ENCODE results near the gene LOC128125822.

The LOC128125822 gene

DNA sequence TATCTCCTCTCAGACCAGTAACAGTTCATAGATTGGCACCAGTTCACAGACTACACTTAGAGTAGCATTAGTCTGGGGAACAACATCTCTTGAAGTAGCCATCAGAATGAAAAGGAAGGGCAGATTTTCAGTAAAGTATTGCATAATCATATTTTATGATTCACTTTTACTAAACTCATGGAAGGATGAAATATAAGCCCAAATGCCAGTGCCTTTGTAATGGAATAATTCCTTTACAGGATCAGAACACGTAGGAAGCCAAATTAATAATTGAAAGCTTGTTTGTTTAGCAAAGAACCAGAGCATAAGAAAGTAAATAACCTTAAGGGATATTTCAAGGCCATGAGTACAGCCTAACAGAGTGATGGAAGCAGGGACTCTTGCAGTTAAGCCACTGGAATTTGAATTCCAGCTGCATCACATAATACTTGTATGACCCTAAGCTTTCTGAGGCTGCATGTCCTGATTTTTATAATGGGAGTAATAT lies 11.4 kb upstream of the LOC128125822 start:
- TF ChIP-seq, protein P1, sequence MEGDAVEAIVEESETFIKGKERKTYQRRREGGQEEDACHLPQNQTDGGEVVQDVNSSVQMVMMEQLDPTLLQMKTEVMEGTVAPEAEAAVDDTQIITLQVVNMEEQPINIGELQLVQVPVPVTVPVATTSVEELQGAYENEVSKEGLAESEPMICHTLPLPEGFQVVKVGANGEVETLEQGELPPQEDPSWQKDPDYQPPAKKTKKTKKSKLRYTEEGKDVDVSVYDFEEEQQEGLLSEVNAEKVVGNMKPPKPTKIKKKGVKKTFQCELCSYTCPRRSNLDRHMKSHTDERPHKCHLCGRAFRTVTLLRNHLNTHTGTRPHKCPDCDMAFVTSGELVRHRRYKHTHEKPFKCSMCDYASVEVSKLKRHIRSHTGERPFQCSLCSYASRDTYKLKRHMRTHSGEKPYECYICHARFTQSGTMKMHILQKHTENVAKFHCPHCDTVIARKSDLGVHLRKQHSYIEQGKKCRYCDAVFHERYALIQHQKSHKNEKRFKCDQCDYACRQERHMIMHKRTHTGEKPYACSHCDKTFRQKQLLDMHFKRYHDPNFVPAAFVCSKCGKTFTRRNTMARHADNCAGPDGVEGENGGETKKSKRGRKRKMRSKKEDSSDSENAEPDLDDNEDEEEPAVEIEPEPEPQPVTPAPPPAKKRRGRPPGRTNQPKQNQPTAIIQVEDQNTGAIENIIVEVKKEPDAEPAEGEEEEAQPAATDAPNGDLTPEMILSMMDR (IDR thresholded peaks at IDR 0.05 in 8 of 11, conservative IDR thresholded peaks at IDR 0.05 in 3 of 11): no peak
- no peak for TF ChIP-seq POLR2A (IDR thresholded peaks at IDR 0.05)
- no peak for TF ChIP-seq POLR2AphosphoS5 (IDR thresholded peaks at IDR 0.05)
- 60 to 79% (median 71%) methylated on average over 1 of the region's 1 CpG for WGBS, 5 donors
- no peaks in the 10 kb centered on the region for H3K36me3 ChIP-seq

DNA sequence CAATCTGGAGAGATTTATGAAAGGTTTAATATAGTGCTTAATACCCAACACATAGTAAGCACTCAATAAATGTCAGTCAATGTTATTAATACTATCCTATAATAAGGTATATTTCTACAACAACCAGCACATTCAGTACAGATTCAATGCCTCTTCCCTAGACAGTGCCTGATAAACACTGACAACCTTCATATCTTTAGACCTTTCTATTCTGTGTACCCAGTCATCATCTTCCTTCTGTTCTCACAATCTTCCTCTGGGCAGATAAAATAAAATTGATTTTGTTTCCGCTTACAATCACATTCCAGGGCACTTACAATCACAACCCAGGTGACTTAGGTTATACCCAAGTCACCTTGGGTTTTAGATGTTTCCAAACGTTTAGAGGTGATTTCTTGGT lies 11.0 kb upstream of the LOC128125822 start:
- H3K27me3 ChIP-seq (replicated peaks in 1 of 7): peaks cover 0 to under 1% (median 0%) of the 10 kb centered on the region in 7 donors
- no peaks in the 10 kb centered on the region for H3K4me1 ChIP-seq
- H3K9me3 ChIP-seq: no peaks in the 10 kb centered on the region
- H3K27ac ChIP-seq: peak overlapping the region in 1 of 8 donors; percentile 4
- DNase-seq: no peak
- WGBS, 5 donors: 61 to 83% (median 81%) methylated on average over 2 of the region's 2 CpGs
- intact Hi-C loops (cut with DNase I; ENCODE audit: low total_unique reads): no loop called here
- no peaks in the 10 kb centered on the region for H3K36me3 ChIP-seq
- H3K4me3 ChIP-seq: no peak overlapping the region
- TF ChIP-seq POLR2A (IDR thresholded peaks at IDR 0.05): no peak
- TF ChIP-seq, protein P1 (IDR thresholded peaks at IDR 0.05 in 8 of 11, conservative IDR thresholded peaks at IDR 0.05 in 3 of 11): no peak
- no peak for TF ChIP-seq POLR2AphosphoS5 (IDR thresholded peaks at IDR 0.05)

More for the DNA sequence above, 11.4 kb upstream of the LOC128125822 start:
- peaks cover 0 to 3% (median 0%) of the 10 kb centered on the region in 7 donors for H3K27me3 ChIP-seq (replicated peaks in 1 of 7)
- no peak for DNase-seq
- H3K4me3 ChIP-seq: no peak overlapping the region
- H3K27ac ChIP-seq: peak overlapping the region in 2 of 8 donors; percentile 4 to 10
- no peaks in the 10 kb centered on the region for H3K4me1 ChIP-seq
- intact Hi-C loops (cut with DNase I; ENCODE audit: low total_unique reads): no loop called here
- H3K9me3 ChIP-seq: no peaks in the 10 kb centered on the region

DNA sequence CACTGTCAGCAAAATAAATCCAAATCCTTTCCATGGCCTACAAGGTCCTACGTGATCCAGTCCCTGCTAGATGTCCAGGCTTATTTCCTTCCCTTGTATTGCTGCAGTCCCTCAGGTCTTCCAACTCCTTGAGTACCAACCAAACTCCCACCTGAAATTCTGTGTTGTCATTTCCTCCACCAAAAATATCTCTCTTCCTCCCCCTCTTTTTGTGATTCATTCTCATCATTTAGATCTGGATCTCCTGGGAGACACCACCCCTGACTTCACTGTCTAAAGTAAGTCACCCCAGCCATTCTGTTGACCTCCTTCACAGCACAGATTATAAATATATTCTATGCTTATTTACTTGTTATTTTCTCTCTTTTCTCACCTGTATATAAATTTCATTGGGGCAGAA lies 9.0 kb upstream of the LOC128125822 start:
- no peak for DNase-seq
- H3K4me3 ChIP-seq: no peak overlapping the region
- H3K4me1 ChIP-seq: no peaks in the 10 kb centered on the region
- TF ChIP-seq POLR2A (IDR thresholded peaks at IDR 0.05) (no peak), POLR2AphosphoS5 (IDR thresholded peaks at IDR 0.05) (no peak)
- no peaks in the 10 kb centered on the region for H3K36me3 ChIP-seq
- no peaks in the 10 kb centered on the region for H3K27me3 ChIP-seq (replicated peaks in 1 of 7)
- no peak overlapping the region for H3K27ac ChIP-seq
- no peaks in the 10 kb centered on the region for H3K9me3 ChIP-seq
- WGBS, 5 donors: 72 to 92% (median 86%) methylated on average over 1 of the region's 1 CpG
- intact Hi-C loops (cut with DNase I; ENCODE audit: low total_unique reads): no loop called here

DNA sequence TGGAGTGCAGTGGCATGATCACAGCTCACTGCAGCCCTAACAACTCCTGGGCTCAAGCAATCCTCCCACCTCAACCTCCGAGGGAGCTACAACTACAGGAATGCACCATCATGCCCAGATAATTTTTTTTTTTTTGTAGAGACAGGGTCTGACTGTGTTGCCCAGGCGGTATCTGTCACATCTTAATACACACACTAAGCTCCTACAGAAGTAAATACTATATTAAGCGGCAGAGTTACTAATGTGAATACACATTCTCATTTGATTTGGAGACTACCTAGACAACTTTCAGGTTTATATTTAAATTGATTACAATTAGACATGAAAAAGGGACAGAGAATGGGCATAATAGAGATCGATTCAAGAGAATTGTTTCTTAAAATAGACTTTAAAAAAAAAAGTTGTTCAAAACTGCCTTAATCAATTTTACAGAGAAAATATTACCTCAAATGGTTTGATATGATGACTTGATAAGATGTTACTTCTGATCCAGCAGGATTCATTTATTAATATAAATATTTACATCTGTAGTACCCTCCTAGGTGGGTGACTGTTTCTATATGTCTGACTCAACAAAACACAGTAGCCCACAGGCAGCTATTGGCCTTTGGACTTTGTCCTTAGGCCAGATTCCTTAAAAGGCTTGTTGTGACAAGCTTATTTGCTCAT lies 7.1 kb upstream of the LOC128125822 start:
- intact Hi-C loops (cut with DNase I; ENCODE audit: low total_unique reads): no loop called here
- H3K4me3 ChIP-seq: no peak overlapping the region
- 84 to 92% (median 89%) methylated on average over 4 of the region's 4 CpGs for WGBS, 5 donors
- H3K27me3 ChIP-seq (replicated peaks in 1 of 7): no peaks in the 10 kb centered on the region
- DNase-seq: no peak
- no peaks in the 10 kb centered on the region for H3K4me1 ChIP-seq
- H3K9me3 ChIP-seq: no peaks in the 10 kb centered on the region
- no peak for TF ChIP-seq POLR2A (IDR thresholded peaks at IDR 0.05)
- no peak for TF ChIP-seq POLR2AphosphoS5 (IDR thresholded peaks at IDR 0.05)
- TF ChIP-seq, protein P1 (IDR thresholded peaks at IDR 0.05 in 8 of 11, conservative IDR thresholded peaks at IDR 0.05 in 3 of 11): no peak
- H3K36me3 ChIP-seq: no peaks in the 10 kb centered on the region
- no peak overlapping the region for H3K27ac ChIP-seq

Data from spleen (tissue), 11 donors.